Stimulated activated naive B cell treated with anti-CD40 and anti-IgM and Interleukin-4, amounts not matched to agents 10 μg/mL and 1 μg/mL and 100 μg/mL, for 72 hours (primary cell): ENCODE data around the gene UMOD.

Experiments used
- ATAC-seq, 2 donors: fragments of 150-1000 bp; cut with Tn5 transposase; replicated peaks; 2 replicates each; pipeline ENCODE4 v1.10.0; 2021; ENCODE audit warnings: moderate library complexity in 1 of 2
- DNase-seq: peaks from one replicate; pipeline ENCODE4 v3.0.0; 2021
- H3K27ac Mint-ChIP-seq: one replicate; pipeline ENCODE4 v1.8.0; 2022; ENCODE audit warnings: mild to moderate bottlenecking, mixed read lengths
- H3K27me3 Mint-ChIP-seq, 2 donors: one replicate each; pipeline ENCODE4 v1.8.0; 2022; ENCODE audit warnings: mixed read lengths in 2 of 2
- H3K36me3 Mint-ChIP-seq, 2 donors: one replicate each; pipeline ENCODE4 v1.8.0; 2022; ENCODE audit warnings: mixed read lengths in 2 of 2, mild to moderate bottlenecking in 1 of 2
- H3K4me1 Mint-ChIP-seq, 2 donors: one replicate each; pipeline ENCODE4 v1.8.0; 2022; ENCODE audit warnings: mixed read lengths in 2 of 2, mild to moderate bottlenecking in 1 of 2
- H3K4me3 Mint-ChIP-seq, 2 donors: one replicate each; pipeline ENCODE4 v1.8.0; 2022; ENCODE audit warnings: mild to moderate bottlenecking in 2 of 2, mixed read lengths in 2 of 2, moderate library complexity in 1 of 2
- H3K9me3 Mint-ChIP-seq, 2 donors: one replicate each; pipeline ENCODE4 v1.8.0; 2022; ENCODE audit warnings: mixed read lengths in 2 of 2, mild to moderate bottlenecking in 1 of 2

UMOD gene

DNA sequence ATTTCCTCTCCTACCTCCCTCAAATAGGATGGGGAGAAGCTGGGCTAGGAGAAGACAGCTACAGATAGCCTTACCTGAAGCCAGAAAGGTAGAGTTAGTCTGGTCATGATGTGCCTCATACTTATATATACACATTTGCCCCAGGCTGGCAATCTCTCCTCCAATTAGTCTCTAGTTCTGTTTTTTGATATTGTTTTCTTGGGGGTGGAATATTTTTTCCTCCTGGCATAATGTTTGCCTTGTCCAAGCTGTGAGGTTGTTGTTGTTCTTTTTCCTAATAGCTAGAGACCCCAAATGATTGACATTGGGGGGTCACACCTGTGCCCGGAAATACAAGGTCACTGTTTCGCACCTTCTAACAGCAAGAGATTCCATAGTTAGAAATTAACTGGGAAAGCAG is at the start of gene UMOD:
TSS of gene UMOD (minus strand) at position 101 of the 400 bp plus-strand sequence. CDS start 1,978 bp downstream, outside the sequence.
- no peak for DNase-seq
- Mint-ChIP-seq H3K27ac (no peak within 1 kb of the TSS), H3K4me3 (no peak within 1 kb of the TSS), H3K27me3 (peaks cover 18 to 20% of the 10 kb centered on the region in 2 donors), H3K9me3 (peaks cover 0 to 3% of the 10 kb centered on the region in 2 donors), H3K4me1 (no peaks in the 10 kb centered on the region), H3K36me3 (no peaks in the 10 kb centered on the region)
- no peak for ATAC-seq

DNA sequence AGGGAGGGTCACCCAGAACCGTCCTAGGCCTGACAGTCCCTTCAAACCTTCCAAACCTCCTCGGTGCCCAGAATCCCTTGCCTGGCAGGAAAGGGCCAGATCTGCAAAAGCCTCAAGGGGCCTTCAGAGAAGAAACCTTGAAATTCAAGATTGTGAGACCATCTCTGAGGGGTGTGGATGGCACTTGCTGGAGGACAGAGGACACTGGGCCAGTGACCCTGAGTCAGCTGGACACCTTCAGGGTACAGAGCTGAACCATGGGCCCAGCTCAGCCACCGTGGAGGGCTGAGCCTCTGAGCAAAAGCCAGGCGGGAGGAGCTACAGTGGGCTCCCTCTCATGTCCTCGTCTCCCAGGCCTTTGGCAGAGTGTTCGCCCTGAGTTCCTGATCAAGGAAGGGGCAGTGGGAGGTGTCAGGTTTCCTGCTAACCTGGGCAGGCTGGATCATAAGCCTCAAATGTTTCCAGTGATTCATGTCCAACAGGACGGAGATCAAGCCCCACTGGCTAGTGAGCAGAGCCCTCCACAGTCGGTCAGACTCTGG is 49.0 kb upstream of the UMOD start:
- peaks cover 0 to 10% of the 10 kb centered on the region in 2 donors for H3K27me3 Mint-ChIP-seq
- H3K4me1 Mint-ChIP-seq = no peaks in the 10 kb centered on the region
- no peak for DNase-seq
- no peak for ATAC-seq
- H3K4me3 Mint-ChIP-seq = no peak overlapping the region
- H3K27ac Mint-ChIP-seq = no peak overlapping the region
- H3K9me3 Mint-ChIP-seq = no peaks in the 10 kb centered on the region
- no peaks in the 10 kb centered on the region for H3K36me3 Mint-ChIP-seq

DNA sequence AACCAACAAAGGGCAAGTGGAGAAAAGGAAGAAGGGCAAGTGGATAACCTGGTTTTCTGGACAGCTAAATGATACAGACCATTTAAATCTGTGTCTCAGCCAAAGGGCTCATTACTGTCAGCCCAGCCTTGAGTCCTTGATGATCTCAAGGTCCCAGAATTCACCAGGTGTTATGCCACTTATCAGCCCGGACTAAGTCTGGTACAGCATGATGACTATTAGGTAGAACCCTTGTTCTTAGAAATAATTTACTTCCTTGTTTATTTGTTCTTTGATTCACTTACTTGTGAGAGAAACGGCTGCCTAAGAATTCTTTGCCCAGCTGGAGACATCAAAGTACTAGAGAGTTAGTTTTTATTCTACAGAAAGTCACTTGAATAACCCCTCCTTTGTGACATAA is 48.6 kb upstream of the UMOD start:
- no peak for ATAC-seq
- Mint-ChIP-seq H3K36me3 (no peaks in the 10 kb centered on the region), H3K27ac (no peak overlapping the region), H3K4me3 (no peak overlapping the region), H3K4me1 (no peaks in the 10 kb centered on the region), H3K9me3 (no peaks in the 10 kb centered on the region), H3K27me3 (peaks cover 0 to 10% of the 10 kb centered on the region in 2 donors)
- no peak for DNase-seq

DNA sequence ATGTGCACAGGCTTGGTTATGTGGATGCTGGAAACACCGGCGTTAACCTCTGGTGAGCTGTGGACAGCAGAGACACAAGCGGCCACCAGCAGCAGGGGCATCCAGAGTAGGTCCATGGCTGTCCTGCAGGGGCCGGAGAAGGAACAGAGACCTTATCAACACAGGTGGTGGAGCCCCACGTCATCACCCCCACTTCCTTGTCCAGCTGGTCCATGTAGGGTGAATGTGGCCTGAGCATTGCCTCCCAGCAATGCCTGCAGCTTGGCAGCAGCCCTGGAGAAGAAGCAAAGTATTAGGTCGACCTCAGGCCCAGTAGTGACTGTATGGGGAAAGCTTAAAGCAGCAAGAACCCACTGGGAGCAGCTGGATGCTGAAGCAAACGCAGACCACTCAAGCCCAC is 46.7 kb upstream of the UMOD start:
- ATAC-seq = no peak
- H3K27ac Mint-ChIP-seq = no peak overlapping the region

DNA sequence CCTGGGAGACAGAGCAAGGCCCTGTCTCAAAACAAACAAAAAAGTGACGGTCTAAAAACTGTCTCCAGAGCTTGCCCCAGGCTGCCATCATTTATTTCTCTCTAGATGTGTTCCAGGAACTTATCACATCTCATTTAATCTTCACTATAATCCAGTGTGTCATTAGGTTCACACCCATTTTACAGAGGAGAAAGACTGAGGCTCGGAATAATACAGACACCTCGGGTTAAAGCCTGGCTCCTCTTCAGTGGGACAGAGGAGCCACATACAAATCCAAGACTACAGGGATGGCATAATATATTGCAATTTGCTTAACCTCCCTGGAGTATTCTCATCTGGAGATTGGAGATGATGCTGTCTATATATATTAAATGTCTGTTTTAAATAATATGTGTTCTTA is 46.1 kb upstream of the UMOD start:
- Mint-ChIP-seq H3K4me1 (no peaks in the 10 kb centered on the region), H3K27ac (no peak overlapping the region), H3K9me3 (no peaks in the 10 kb centered on the region), H3K36me3 (no peaks in the 10 kb centered on the region), H3K4me3 (no peak overlapping the region), H3K27me3 (peaks cover 0 to 10% of the 10 kb centered on the region in 2 donors)
- ATAC-seq (no peak), DNase-seq (no peak)

More for the DNA sequence above, 46.7 kb upstream of the UMOD start:
- Mint-ChIP-seq H3K4me1 (no peaks in the 10 kb centered on the region), H3K9me3 (no peaks in the 10 kb centered on the region), H3K36me3 (no peaks in the 10 kb centered on the region), H3K4me3 (no peak overlapping the region), H3K27me3 (peaks cover 0 to 10% of the 10 kb centered on the region in 2 donors)
- DNase-seq = no peak

DNA sequence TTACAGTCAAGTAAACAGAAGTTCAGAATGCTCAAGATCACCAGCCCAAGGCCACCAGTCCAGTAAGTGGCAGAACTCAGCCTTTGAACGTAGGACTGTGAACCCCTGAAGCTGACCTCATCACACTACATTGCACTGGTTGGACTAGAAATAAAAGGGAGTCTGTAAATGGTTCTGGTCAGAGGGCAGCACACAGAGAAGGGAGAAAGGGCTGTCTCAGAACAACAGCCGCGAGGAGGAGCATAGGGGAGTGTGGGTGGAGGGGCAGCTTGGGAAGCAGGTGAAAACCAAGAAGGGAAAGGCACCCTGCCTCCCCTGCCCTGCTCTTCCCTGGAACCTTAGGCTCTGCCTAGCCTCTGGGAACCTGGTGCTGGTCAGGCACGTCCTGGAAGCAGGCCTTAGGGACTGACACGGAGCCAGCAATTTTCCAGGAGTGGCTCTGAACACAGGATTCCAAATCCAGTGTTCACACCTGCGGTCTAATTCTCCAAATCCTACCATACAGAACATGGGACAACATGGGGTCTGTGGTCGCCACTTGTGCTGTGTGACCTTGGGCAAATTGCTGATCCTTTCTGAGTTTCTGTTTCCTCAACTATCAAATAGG is 45.1 kb upstream of the UMOD start:
- no peak for DNase-seq
- no peak overlapping the region for H3K27ac Mint-ChIP-seq
- H3K27me3 Mint-ChIP-seq = peaks cover 0 to 5% of the 10 kb centered on the region in 2 donors
- no peaks in the 10 kb centered on the region for H3K4me1 Mint-ChIP-seq
- H3K9me3 Mint-ChIP-seq = no peaks in the 10 kb centered on the region
- H3K36me3 Mint-ChIP-seq = no peaks in the 10 kb centered on the region
- no peak for ATAC-seq
- no peak overlapping the region for H3K4me3 Mint-ChIP-seq

DNA sequence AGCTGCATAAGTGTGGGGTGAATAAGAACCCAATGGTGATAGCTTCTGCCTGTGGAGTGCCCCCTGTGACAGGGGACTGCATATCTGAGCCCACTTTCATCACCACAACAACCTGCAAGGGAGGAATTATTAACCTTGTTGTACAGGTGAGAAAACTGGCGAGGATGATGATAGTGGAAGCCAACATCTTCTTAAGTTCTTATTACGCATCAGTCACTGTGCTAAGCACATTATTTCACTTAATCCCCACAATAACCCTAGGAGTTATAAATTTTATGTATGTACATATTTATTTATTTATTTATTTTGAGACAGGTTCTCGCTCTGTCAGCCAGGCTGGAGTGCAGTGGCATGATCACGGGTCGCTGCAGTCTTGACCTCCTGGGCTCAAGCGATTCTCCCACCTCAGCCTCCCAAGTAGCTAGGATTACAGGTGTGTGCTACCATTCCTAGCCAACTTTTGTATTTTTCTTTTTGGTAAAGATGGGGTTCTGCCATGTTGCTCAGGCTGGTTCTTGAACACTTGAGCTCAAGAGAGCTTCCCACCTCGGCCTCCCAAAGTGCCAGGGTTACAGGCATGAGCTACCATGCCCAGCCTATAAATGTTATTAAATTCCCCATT is 44.4 kb upstream of the UMOD start:
- Mint-ChIP-seq H3K4me3 (no peak overlapping the region), H3K27ac (no peak overlapping the region), H3K9me3 (no peaks in the 10 kb centered on the region), H3K27me3 (peaks cover 0 to 4% of the 10 kb centered on the region in 2 donors), H3K4me1 (no peaks in the 10 kb centered on the region), H3K36me3 (no peaks in the 10 kb centered on the region)
- ATAC-seq (no peak), DNase-seq (no peak)

DNA sequence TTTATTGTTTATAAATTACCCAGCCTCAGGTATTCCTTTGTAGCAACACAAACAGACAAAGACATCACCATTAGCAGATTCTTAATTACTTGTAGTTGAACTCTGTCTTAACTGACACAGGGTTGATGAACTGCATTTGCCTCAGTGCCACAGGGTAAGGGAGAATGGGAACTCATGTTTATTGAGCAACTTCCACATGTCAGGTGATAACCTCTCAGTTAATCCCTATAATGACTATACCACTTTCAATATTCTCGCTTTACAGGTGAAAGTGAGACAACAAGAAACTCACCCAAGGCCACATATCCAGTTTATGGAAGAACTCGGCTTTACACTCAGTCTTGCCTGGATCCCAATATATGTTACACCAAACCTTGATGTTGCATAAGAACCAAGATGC is 43.4 kb upstream of the UMOD start:
- H3K9me3 Mint-ChIP-seq = no peaks in the 10 kb centered on the region

DNA sequence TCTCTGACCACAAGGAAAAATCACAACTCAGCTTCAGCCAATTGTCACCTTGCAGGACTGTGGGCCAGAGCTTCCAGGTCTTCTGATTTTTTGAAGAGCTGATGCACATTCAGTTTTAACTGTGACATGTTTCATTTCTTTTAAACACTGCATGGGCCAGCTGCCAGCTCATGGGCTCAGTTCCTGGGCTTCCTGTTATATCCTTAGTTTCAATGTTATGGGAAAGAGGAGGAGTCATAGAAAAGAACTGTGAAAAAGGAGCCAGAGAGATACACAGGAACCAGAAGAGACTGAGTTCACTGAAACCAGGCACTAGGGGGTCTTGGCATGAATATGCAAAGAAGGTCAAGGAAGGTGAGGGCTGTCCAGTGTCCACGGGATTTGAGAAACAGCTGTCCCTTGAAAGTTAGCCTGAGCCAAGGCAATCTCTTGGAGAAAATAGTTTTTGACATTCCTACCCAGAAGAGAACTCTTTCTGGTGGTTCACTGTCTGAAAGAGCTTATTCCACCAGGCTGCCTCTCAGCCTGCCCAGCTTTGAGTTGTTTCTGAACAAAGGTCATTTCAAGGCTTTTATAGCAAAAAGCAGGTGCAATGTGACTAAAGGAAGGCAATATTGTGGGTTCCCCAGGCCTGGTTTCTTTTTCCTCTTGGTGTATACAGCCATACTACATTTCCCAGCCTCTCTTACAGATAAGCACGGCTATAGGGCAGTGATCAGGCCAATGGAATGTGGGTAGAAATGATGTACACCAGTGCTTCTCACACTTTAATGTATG is 41.5 kb upstream of the UMOD start:
- no peak for ATAC-seq
- H3K4me1 Mint-ChIP-seq = no peaks in the 10 kb centered on the region
- H3K27me3 Mint-ChIP-seq = peaks cover 0 to 4% of the 10 kb centered on the region in 2 donors
- no peak for DNase-seq
- no peak overlapping the region for H3K4me3 Mint-ChIP-seq
- H3K27ac Mint-ChIP-seq = no peak overlapping the region
- H3K9me3 Mint-ChIP-seq = no peaks in the 10 kb centered on the region
- H3K36me3 Mint-ChIP-seq = no peaks in the 10 kb centered on the region

More for the DNA sequence above, 43.4 kb upstream of the UMOD start:
- H3K27me3 Mint-ChIP-seq = peaks cover 0 to 4% of the 10 kb centered on the region in 2 donors
- no peak for ATAC-seq
- no peak overlapping the region for H3K4me3 Mint-ChIP-seq
- DNase-seq = no peak
- no peaks in the 10 kb centered on the region for H3K36me3 Mint-ChIP-seq
- no peaks in the 10 kb centered on the region for H3K4me1 Mint-ChIP-seq
- H3K27ac Mint-ChIP-seq = no peak overlapping the region

DNA sequence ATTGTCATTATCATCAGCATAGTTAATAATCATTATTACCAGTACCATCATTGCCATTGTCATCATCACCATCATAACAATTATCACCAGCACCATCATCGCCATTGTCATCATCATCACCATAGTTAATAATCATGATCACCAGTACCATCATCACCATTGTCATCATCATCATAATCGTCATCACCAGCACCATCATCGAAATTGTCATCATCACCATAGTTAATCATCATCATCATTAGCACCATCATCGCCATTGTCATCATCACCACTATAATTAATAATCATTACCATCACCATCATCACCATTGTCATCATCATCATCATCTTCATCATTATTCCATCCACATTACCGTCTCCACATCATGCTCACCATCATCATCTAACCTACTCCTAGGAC is 38.5 kb upstream of the UMOD start:
- no peaks in the 10 kb centered on the region for H3K4me1 Mint-ChIP-seq
- H3K27ac Mint-ChIP-seq = no peak overlapping the region
- H3K9me3 Mint-ChIP-seq = no peaks in the 10 kb centered on the region
- ATAC-seq (no peak), DNase-seq (no peak)
- H3K27me3 Mint-ChIP-seq = peaks cover 10 to 17% of the 10 kb centered on the region in 2 donors
- no peak overlapping the region for H3K4me3 Mint-ChIP-seq
- no peaks in the 10 kb centered on the region for H3K36me3 Mint-ChIP-seq

DNA sequence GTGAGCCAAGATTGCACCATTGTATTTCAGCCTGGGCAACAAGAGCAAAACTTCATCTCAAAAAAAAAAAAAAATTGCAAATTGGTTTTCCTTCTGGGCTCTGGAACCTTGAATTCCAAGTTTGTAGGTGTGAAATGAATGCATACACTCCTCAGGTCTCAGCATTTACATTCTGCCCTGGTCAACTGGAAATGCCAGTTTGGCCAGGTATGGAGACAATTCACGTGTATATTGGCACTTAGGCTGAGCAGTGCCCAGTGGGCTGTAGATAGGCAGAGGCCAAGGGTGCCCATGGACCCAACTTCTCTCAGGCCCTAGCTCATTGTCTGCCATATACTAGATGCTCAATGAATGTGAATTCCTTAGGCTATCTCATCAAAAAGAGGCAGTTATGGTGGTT is 36.3 kb upstream of the UMOD start:
- no peak for ATAC-seq
- no peak overlapping the region for H3K4me3 Mint-ChIP-seq
- H3K9me3 Mint-ChIP-seq = no peaks in the 10 kb centered on the region
- no peaks in the 10 kb centered on the region for H3K36me3 Mint-ChIP-seq
- no peak overlapping the region for H3K27ac Mint-ChIP-seq
- no peak for DNase-seq
- H3K27me3 Mint-ChIP-seq = peaks cover 11 to 19% of the 10 kb centered on the region in 2 donors
- H3K4me1 Mint-ChIP-seq = no peaks in the 10 kb centered on the region

DNA sequence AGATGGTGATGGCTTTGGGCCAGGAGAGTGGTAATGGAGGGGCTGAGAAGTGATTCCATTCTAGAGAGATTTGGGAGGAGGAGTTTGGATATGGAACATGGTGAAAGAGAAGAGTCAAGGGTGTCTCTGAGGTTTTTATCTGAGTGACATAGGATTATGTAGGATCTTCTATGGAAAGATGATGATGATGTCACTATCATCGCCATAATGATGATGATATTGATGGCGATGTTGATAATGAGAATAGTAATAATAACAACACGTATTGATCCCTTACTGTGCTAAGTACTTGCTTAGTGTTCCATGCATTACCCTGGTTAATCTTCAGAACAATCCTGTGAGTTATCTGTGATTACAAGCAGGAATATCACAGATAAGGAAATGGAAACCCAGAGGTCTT is 35.5 kb upstream of the UMOD start:
- no peaks in the 10 kb centered on the region for H3K36me3 Mint-ChIP-seq

DNA sequence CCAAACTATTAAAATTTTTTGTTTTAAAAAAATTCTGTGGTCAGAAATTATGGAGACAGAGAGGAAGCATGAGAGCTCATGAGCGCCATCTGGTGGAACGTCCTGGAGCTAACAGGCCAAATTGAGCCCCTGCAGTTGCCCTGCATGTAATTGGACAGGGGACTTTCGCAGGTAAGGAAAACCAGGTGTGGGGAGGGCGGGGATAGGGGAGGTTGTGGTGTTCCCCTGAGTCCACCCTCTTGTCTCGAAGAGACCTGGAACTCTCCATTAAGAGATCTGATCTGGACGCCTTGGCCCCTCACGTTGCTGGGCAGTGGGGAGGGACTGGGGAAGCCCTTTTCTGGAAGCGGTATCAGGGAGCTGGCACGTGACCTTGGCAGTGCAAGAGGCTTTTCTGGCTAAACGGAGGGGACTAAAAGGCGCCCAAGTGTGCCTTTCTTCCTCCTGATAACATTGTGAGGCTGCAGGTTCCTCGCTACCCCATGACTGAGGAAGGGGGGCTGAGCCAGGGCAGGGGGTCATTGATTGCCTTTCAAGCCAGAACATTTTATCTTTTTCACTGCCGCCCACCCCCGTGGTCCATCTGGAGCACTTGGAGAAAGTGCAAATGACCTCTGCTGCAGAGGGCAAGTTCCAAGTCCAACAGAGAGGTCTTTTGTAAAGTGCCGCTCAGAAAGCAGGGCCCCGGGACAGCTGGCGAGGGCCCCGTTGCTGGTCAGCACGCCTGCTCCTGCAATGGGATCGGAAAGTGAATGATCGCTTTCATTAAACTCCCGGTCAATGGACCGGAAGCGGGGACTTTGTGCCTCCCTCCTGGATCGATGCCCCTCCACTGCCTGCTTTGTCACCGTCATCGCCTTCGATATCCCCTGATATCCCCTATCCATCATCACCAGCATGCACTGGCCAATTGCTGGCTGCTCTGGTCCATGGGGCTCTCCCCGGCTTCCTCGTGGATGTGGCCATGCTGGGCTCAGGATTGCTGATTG is 33.6 kb upstream of the UMOD start:
- Mint-ChIP-seq H3K4me1 (peaks cover 0 to 3% of the 10 kb centered on the region in 2 donors), H3K4me3 (no peak overlapping the region), H3K27ac (no peak overlapping the region), H3K27me3 (peaks cover 23 to 25% of the 10 kb centered on the region in 2 donors), H3K36me3 (no peaks in the 10 kb centered on the region), H3K9me3 (no peaks in the 10 kb centered on the region)
- DNase-seq (peak; percentile 6), ATAC-seq (peak; percentile 45 to 59)

More for the DNA sequence above, 35.5 kb upstream of the UMOD start:
- Mint-ChIP-seq H3K9me3 (no peaks in the 10 kb centered on the region), H3K4me3 (no peak overlapping the region), H3K27me3 (peaks cover 20 to 23% of the 10 kb centered on the region in 2 donors), H3K27ac (no peak overlapping the region), H3K4me1 (peaks cover 0 to 3% of the 10 kb centered on the region in 2 donors)
- DNase-seq = no peak
- ATAC-seq = no peak
